Stimulated activated CD4-positive, alpha-beta T cell treated with anti-CD3 and anti-CD28 coated beads, TNF-alpha, amount 100 ng/mL, for 24 hours (primary cell): ENCODE measurements around the gene TMEM87B.
"Not testable (repeated sequence)": the region's sequence is repeated elsewhere in the genome, so short reads cannot be mapped to it uniquely, and the experiment has no call there.

Experiments
- DNase-seq, 3 experiments: peaks; one replicate each; pipeline ENCODE4 v3.0.0-alpha.2; 2020; ENCODE audit warnings: low read depth in 3 of 3

Gene TMEM87B

DNA sequence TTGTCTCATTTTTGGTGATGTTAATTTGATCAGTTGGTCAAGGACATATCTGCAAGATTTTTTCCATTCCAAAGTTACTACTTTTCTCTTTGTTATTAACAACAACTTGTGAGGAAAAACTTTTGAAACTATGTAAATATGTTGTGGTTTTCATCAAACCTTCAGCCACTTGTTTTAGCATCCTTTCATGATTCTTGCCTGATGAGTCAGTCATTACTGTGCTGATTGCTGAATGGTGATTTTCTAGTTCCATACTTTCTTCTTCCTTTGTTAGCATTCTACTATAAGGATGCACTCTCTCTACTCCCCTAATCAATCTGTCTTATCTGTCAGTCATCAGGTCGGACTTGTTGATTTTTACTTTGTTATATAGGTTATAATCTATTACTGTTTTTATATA, 10.9 kb downstream of the TMEM87B start:
- DNase-seq = no peak

DNA sequence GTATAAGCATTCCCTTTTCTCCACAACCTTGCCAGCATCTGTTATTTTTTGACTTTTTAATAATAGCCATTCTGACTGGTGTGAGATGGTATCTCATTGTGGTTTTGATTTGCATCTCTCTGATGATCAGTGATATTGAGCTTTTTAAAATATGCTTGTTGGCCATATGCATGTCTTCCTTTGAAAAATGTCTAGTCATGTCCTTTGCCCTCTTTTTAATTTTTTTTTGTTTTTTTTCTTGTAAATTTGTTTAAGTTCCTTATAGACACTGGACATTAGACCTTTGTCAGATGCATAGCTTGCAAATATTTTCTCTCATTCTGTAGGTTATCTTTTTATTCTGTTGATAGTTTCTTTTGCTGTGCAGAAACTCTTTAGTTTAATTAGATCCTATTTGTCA, 14.7 kb downstream of the TMEM87B start:
- DNase-seq = not testable (repeated sequence)

DNA sequence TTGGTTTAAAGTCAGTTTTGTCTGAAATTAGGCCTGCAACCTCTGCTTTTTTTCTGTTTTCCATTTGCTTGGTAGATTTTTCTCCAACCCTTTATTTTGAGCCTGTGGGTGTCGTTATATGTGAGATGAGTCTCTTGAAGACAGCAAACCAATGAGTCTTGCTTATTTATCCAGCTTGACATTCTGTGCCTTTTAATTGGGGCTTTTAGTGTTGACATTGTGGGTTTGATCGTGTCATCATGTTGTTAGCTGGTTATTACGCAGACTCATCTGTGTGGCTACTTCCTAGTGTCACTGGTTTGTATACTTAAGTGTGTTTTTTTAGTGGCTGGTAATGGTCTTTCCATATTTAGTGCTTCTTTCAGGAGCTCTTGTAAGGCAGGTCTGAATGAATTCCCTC, 18.8 kb downstream of the TMEM87B start:
- no peak for DNase-seq

GRCh38 chr2:112074506-112074905, 19.4 kb downstream of the TMEM87B start:
- DNase-seq = no peak

GRCh38 chr2:112075490-112076260, 20.6 kb downstream of the TMEM87B start:
- DNase-seq = no peak

- DNase-seq = no peak
These were observed 22.7 kb downstream of the TMEM87B start for GRCh38 chr2:112077814-112078213.

DNA sequence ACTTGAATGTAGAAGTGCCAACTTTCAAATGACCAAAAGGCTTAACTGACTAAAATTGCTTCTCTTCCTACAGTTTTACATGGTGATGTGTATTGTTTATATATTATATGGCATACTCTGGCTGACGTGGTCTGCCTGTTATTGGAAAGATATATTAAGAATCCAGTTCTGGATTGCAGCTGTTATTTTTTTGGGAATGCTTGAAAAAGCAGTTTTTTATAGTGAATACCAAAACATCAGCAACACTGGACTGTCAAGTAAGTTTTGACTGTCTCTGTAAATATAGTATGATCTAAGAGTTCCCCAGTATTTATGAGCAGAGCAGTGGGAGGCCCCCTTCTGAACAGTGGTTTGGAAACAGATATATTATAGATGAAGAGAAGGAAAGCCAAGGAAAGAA, 26.2 kb downstream of the TMEM87B start:
- no peak for DNase-seq

DNA sequence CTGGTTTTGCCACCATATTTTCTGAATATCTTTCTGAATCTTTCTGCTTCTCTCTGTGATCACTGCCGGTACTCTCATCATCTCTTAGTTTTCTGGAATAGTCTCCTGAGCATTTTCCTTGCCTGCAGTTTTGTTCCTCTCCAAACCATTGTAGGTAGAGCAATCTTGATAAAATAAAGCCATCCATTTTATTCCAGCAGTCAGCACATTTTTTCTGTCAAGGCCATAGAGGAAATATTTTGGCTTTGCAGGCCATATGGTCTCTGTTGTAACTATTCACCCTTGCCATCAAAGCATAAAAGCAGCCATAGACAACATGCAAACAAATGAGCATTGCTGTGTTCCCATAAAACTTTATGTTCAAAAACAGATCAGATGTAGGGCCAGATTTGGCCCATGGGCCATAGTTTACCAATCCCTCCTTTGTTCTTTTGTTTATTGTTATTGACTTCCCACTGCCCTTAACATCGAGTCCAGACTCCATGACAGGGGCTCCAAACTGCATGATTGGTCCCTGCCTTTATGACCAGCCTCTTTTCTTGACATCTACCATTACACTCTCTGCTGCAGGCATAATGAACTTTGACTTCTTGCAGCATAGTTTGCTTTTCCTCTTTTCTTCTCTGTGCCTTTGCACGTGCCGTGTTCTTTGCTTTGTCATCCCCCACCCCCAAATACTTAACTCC, 29.8 kb downstream of the TMEM87B start:
- no peak for DNase-seq

DNA sequence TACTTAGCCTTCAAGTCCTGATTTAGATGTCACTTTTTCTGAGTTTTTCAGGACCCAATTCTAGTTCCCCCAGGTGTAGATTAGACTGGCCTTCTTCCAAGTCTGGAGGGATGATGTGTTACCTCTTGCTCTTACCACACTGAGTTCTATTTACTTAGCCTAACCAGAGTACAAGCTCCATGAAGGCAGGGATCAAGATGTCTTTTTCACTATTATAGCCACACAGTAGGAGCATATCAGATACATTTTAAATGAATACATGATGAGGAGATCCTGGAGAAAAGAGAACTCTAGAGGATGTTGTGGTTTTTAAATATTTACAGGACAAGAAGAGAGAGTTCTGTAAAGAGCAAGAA, 30.3 kb downstream of the TMEM87B start:
- DNase-seq = no peak

DNA sequence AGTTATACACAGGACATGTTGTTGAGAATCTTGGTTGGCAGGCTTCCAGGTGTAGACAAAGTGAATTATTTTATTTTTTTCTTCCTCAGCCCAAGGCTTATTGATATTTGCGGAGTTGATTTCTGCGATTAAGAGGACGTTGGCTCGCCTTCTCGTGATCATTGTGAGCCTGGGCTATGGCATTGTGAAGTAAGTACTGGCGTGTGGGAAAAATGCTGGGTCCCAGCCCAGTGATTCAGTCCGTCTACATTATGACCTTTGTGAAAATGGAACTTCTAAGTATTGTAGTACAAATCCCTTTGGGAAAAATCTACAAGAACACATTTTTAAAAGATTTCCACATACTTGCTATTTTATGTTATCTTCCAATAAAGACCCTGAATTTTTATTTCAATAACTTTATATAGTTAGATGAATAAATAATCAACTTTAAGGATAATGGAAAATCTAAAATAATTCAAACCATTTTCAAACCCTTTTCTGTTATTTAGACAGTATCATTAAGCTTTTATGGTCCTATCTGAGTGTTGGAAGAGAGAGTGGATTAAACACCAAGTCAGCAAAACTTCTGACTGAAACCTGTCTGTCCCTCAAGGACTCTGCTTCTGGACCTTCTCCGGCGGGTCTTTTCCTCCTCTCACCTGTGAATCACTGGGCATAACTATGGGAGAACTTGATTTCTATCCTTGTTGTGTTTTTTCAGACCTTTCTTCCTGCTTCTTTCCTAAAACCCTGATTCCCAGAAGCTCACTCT, 31.0 kb downstream of the TMEM87B start:
- no peak for DNase-seq

GRCh38 chr2:112087346-112088020, 32.4 kb downstream of the TMEM87B start:
- DNase-seq = no peak

DNA sequence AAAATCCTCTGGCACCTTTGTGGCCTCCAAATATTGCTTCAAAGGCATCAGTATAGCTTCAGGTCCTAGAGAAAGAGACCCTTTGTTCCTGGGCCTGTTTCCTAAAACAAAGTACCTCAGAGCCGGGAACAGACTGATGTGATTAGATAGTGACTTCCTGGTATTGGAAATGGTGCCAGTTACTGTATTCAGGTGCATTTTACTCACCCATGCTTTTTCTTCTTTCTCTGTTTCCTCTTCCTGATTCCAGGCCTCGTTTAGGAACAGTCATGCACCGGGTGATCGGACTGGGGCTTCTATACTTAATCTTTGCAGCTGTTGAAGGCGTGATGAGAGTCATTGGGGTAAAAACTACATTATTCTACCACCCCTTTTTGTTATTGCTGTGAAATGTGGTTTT, 34.3 kb downstream of the TMEM87B start:
- no peak for DNase-seq

DNA sequence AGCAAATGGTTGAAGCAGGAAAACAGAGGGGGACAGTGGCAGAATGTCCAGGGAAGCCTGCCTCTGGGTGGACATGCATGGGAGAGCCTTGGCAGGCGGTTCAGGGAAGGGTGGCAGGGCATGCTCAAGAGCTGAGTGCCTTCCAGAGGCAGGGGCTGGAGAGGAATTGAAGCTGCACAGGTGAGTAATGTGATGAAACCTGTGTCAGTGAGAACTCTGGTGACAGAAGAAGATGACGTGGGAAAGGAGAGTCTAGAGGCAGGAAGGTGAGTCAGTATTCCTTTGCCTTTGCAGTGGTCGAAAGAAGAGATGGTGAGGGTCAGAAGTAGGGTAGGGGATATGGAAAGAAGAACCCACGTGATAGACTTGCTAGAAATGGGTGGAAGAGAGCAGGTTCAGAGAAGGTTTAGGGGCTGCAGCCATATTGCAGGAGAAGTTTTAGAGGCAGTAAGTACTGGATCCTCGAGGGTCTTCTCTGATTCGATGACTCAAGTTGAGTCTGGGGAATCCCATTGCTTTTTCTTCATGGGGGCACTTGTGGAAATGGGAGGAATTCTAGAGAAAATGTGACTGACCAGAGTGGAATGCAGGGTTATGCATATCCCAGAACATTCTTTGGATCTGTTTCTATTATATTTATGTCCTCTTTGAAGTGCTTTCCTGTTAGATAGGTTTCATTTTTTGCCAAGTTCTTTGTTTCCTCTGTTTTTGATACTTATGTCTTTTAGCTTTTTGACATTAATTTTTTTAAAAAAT, 37.4 kb downstream of the TMEM87B start:
- no peak for DNase-seq

DNA sequence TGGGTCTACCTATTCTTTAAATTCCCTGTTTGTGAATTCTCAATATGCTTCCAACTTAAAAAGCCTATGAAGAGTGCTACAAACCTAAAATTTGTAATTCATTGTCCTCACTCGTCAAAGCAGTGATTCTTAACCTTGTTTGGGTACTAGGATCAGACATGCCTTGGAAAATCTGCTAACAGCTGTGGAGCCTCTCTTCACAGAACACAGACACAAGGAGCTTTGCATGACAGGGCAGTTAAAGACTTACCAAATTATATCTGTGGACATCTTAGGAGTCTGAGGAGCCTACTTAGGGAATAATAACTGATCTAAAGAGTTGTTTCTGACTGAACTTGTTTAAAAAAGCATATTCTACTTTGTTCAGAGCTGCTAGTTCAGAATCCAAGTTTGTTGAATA, 38.1 kb downstream of the TMEM87B start:
- DNase-seq = no peak

DNA sequence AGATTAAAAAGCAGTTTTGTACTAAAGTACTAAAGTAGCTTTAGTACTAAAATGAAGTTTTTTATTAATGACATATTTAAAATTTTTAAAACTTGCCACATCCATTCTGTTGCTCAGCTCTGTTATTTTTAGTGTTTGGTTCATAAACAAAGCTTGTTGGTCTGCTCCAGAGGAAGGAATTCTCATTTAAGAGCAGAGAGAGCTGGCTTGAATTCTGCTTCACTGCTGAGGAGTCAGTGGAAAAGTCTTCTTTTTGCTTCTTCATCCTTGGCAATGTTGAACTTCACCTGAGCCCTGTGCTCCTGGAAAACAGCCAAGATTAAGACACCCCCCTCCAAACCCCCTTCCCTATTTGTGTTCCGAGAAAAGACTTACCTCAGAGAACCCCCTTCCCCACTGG, 40.6 kb downstream of the TMEM87B start:
- DNase-seq = no peak

DNA sequence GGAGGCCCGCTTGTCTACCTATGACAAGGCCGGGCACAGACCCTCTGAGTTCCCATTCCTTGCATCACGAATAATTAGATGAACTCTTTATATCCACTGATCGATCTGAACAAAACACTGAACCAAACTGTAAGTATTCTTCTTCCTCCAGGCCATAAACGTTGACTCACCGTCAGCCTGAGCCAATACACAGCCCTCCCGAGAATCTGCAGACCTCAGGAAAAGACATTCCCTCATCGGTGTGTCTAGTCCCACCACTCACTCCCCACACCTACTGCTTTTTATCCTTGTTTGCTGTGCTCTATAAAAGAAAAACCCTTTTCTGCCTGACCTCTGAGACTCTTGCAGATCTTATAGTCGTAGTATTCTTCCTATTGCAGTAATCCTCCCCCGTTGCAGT, 41.0 kb downstream of the TMEM87B start:
- DNase-seq = no peak

DNA sequence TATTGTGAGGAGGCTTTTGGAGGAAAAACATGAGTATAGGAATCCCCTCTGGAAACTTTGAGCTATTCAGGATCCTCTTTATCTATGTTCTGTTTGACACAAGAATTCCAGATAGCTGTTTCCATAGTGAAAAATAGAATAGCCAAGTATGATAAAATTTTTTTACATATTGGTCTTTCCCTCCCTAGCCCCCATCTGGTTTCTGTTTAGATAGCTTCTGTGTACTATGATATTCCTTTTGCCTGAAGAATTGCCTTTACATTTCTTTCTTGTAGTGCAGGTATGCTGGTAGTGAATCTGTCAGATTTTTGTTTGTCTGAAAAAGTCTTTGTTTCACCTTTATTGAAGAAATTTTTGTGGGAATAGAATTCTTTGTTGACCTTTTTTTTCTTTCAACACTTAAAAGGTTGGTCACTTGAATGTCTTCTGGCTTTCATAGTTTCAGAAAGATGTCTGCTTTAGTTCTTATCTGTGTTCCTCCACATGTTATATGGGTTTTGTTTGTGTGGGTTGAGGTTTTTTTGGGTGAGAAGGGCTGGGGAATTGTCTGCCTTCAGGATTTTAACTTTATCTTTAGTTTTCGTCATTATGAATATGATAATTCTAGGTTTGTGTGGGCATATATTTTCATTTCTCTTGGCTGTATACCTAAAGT, 53.2 kb downstream of the TMEM87B start:
- DNase-seq = no peak

- DNase-seq = no peak
These were observed 54.2 kb downstream of the TMEM87B start for GRCh38 chr2:112109278-112109677.

- DNase-seq = no peak
These were observed 55.9 kb downstream of the TMEM87B start for GRCh38 chr2:112110966-112111365.

GRCh38 chr2:112113354-112113753, 58.3 kb downstream of the TMEM87B start:
- not testable (repeated sequence) for DNase-seq

- no peak for DNase-seq
These were observed 63.1 kb downstream of the TMEM87B start for GRCh38 chr2:112118148-112118547.
